ENCODE results near the gene ACOT11.

DNA sequence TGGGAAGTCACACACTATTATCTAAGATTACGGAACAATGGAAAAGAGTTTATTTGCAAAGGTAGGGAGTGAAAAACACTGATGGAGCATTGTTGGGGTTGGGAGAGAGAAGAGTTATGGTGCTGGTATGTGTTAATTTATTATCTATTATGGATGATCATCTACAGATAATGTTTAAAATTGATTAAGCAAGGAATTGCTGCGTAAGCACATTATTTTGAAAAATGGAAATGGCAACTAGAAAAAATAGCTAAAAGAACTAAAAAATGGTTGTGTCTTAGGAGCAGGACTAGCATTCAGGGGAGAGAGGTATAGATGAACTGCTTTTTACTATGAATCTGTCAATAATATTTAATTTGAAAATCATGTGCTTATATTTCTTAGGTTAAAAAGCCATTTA lies 16.0 kb upstream of the ACOT11 start:
- no peak for TF ChIP-seq MXI1 (conservative IDR thresholded peaks at IDR 0.05; ENCODE audit: poor library complexity, severe bottlenecking)
- no peak for TF ChIP-seq CTCF (IDR thresholded peaks at IDR 0.05; ENCODE audit: poor library complexity, severe bottlenecking)
- no peak for TF ChIP-seq EZH2 (IDR thresholded peaks at IDR 0.05; ENCODE audit: borderline replicate concordance, insufficient read depth, low read length, poor library complexity, severe bottlenecking)
- no peak for TF ChIP-seq POLR2AphosphoS5 (IDR thresholded peaks at IDR 0.05)
- TF ChIP-seq TAF1 (IDR thresholded peaks at IDR 0.05; ENCODE audit: low read depth): no peak
- no peak for TF ChIP-seq EP300 (conservative IDR thresholded peaks at IDR 0.05; ENCODE audit: poor library complexity, severe bottlenecking)
- no peak for TF ChIP-seq REST (IDR thresholded peaks at IDR 0.05; ENCODE audit: borderline replicate concordance)
- no peak for TF ChIP-seq SMC3 (conservative IDR thresholded peaks at IDR 0.05; ENCODE audit: poor library complexity)

All from neural cell (in vitro differentiated cells).